Activated T-helper 17 cell treated with anti-CD3 and anti-CD28 coated beads, Interleukin-2, amount 50 U/mL, for 72 hours (primary cell): ENCODE measurements around the gene PDLIM4. TPM values are rescaled to one million over a fixed set of nuclear protein-coding genes. Genes with fewer than 3 reads are reported as not detected.

Experiments
- ATAC-seq: fragments of 150-1000 bp; cut with Tn5 transposase; replicated peaks from 2 replicates; pipeline ENCODE4 v1.10.0; 2021; ENCODE audit warnings: mild to moderate bottlenecking, moderate library complexity
- H3K27ac Mint-ChIP-seq: one replicate; pipeline ENCODE4 v1.8.0; 2022; ENCODE audit warnings: mixed read lengths
- H3K27me3 Mint-ChIP-seq: one replicate; pipeline ENCODE4 v1.8.0; 2022; ENCODE audit warnings: mixed read lengths
- H3K36me3 Mint-ChIP-seq: one replicate; pipeline ENCODE4 v1.8.0; 2022; ENCODE audit warnings: low read depth, mild to moderate bottlenecking, mixed read lengths
- H3K4me1 Mint-ChIP-seq: one replicate; pipeline ENCODE4 v1.8.0; 2022; ENCODE audit warnings: mixed read lengths
- H3K4me3 Mint-ChIP-seq: one replicate; pipeline ENCODE4 v1.8.0; 2022; ENCODE audit warnings: mild to moderate bottlenecking, mixed read lengths
- H3K9me3 Mint-ChIP-seq: one replicate; pipeline ENCODE4 v1.8.0; 2022; ENCODE audit warnings: mixed read lengths
- total RNA-seq, 2 donors: library from RNA; stranded (reverse); gene quantifications; one replicate each; pipeline ENCODE4 v1.2.3, GENCODE V29; 2022

PDLIM4 gene
- total RNA-seq, 2 donors from 2014 or later = not detected

GRCh38 chr5:132272311-132273210, 15.1 kb downstream of the PDLIM4 start:
- Mint-ChIP-seq H3K9me3 (no peaks in the 10 kb centered on the region), H3K4me3 (peak overlapping the region; percentile 27), H3K36me3 (no peaks in the 10 kb centered on the region), H3K27me3 (peaks cover 17% of the 10 kb centered on the region), H3K27ac (no peak overlapping the region), H3K4me1 (peaks cover 4% of the 10 kb centered on the region)
- ATAC-seq = peak; percentile 47

DNA sequence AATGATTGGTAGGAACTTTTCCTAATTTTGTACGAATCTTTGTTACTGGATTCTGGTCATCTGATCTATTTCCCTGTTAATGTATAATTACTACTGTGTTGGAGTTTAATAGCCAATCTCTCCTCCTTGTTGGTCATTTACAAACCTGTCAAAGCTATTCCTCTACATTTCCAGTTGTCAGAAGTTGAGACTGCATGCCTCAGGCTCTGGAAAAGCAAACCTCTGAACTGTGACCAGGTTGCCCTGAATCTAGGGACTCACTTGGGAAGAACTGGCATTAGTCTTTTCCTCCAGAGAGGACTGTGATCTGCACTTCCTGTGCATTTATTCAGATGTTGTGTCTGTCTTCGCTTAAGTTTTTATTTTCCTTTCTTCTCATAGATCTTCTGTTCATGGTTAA, 16.1 kb downstream of the PDLIM4 start:
- no peak for ATAC-seq
- no peaks in the 10 kb centered on the region for H3K36me3 Mint-ChIP-seq
- H3K9me3 Mint-ChIP-seq = no peaks in the 10 kb centered on the region
- peaks cover 17% of the 10 kb centered on the region for H3K27me3 Mint-ChIP-seq
- H3K4me3 Mint-ChIP-seq = no peak overlapping the region
- H3K4me1 Mint-ChIP-seq = peaks cover 4% of the 10 kb centered on the region
- no peak overlapping the region for H3K27ac Mint-ChIP-seq

GRCh38 chr5:132274050-132274792, 16.7 kb downstream of the PDLIM4 start:
- peaks cover 4% of the 10 kb centered on the region for H3K4me1 Mint-ChIP-seq
- H3K27ac Mint-ChIP-seq = no peak overlapping the region

DNA sequence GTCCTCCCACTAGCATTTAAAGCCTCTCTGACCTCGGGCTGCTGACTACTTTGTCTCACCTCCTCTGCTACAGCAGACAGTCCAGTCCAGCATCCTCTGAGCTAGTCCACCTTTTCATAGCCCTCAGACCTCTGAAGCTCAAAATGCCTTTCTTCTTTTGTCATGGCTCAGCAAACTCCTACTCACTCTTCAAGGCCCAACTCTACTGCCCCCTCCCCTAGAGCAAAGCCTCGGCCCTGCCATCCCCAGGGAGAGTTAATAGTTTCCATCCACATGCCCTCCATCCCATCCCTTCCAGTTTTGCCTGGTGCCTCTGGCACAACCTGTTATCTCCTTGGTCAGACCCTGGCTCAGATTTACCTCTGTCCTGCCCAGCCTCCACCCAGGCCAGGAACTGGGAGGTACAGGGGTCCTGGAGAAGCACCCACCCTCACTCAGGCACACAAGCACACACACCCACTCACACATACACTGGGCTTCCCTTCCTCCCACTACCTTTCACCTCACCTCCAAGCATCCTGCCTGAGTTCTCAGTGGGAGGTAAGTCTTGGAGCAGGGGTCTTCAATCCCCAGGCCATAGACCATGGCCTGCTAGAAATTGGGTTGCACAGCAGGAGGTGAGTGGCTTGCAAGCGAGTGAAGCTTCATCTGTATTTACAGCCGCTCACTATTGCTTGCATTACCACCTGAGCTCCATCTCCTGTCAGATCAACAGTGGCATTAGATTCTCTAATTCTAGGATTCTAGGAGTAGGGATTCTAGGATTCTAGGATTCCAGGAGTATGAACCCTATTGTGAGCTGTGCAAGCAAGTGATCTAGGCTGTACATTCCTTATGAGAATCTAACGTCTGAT, 18.1 kb downstream of the PDLIM4 start:
- H3K36me3 Mint-ChIP-seq = no peaks in the 10 kb centered on the region
- no peak overlapping the region for H3K4me3 Mint-ChIP-seq
- peak overlapping the region; percentile 15 for H3K27ac Mint-ChIP-seq
- no peaks in the 10 kb centered on the region for H3K9me3 Mint-ChIP-seq
- H3K27me3 Mint-ChIP-seq = peaks cover 17% of the 10 kb centered on the region
- ATAC-seq = no peak
- peaks cover 4% of the 10 kb centered on the region for H3K4me1 Mint-ChIP-seq

More at GRCh38 chr5:132274050-132274792, 16.7 kb downstream of the PDLIM4 start:
- Mint-ChIP-seq H3K36me3 (no peaks in the 10 kb centered on the region), H3K27me3 (peaks cover 17% of the 10 kb centered on the region), H3K9me3 (no peaks in the 10 kb centered on the region), H3K4me3 (no peak overlapping the region)
- no peak for ATAC-seq

DNA sequence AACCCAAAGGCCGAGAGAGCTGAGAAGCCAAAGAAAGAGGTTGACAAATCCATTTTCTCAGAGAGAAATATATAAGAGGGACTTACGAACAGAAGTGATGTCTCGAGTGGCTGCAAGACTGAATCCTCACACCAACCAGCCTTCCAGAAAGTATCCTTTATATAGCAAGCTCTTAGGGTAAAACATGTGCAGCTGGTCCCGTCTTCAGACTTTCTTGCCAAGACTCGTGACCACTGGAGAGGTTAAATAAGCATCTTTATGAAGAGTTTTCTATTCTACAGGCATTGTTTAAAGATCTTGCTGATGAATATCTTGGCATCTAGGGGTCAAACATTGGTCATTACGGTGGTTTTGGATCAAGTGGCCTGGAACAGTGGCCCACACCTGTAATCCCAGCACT, 19.8 kb downstream of the PDLIM4 start:
- Mint-ChIP-seq H3K36me3 (no peaks in the 10 kb centered on the region), H3K4me3 (no peak overlapping the region), H3K27me3 (peaks cover 17% of the 10 kb centered on the region), H3K9me3 (no peaks in the 10 kb centered on the region), H3K4me1 (peaks cover 3% of the 10 kb centered on the region), H3K27ac (no peak overlapping the region)
- ATAC-seq = no peak

- no peaks in the 10 kb centered on the region for H3K36me3 Mint-ChIP-seq
- H3K27ac Mint-ChIP-seq = no peak overlapping the region
- no peaks in the 10 kb centered on the region for H3K4me1 Mint-ChIP-seq
- H3K9me3 Mint-ChIP-seq = no peaks in the 10 kb centered on the region
- H3K27me3 Mint-ChIP-seq = peaks cover 17% of the 10 kb centered on the region
- no peak overlapping the region for H3K4me3 Mint-ChIP-seq
- ATAC-seq = no peak
Measured at GRCh38 chr5:132277971-132278853, 20.7 kb downstream of the PDLIM4 start.

DNA sequence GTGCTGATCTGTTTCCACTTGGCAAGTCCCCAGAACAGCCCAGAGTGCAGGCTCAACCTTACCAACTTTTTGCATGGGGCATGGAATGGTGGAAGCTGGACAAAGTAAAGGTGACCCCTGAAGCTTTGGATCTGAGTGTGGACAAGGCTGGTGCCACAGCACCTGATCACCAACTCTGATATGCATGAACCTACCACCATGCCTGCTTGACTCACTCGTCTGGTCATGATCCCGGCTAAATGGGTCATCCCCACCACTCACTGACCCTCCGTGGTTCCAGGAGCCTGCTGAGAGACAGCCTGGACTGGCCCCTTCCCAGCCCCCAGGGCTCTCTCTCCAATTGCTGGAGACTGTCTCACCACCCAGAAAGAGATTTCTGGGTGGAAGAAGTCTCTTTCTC, 22.3 kb downstream of the PDLIM4 start:
- Mint-ChIP-seq H3K4me3 (no peak overlapping the region), H3K27ac (no peak overlapping the region), H3K9me3 (no peaks in the 10 kb centered on the region), H3K4me1 (no peaks in the 10 kb centered on the region), H3K36me3 (no peaks in the 10 kb centered on the region), H3K27me3 (peaks cover 5% of the 10 kb centered on the region)
- ATAC-seq = no peak

GRCh38 chr5:132280371-132281240, 23.1 kb downstream of the PDLIM4 start:
- H3K27me3 Mint-ChIP-seq = no peaks in the 10 kb centered on the region
- H3K9me3 Mint-ChIP-seq = no peaks in the 10 kb centered on the region
- ATAC-seq = no peak
- H3K4me3 Mint-ChIP-seq = no peak overlapping the region
- H3K4me1 Mint-ChIP-seq = no peaks in the 10 kb centered on the region
- no peak overlapping the region for H3K27ac Mint-ChIP-seq
- H3K36me3 Mint-ChIP-seq = no peaks in the 10 kb centered on the region

GRCh38 chr5:132281856-132282614, 24.5 kb downstream of the PDLIM4 start:
- no peak overlapping the region for H3K27ac Mint-ChIP-seq
- no peak overlapping the region for H3K4me3 Mint-ChIP-seq
- H3K4me1 Mint-ChIP-seq = no peaks in the 10 kb centered on the region
- no peak for ATAC-seq
- H3K36me3 Mint-ChIP-seq = no peaks in the 10 kb centered on the region
- H3K27me3 Mint-ChIP-seq = no peaks in the 10 kb centered on the region
- no peaks in the 10 kb centered on the region for H3K9me3 Mint-ChIP-seq

DNA sequence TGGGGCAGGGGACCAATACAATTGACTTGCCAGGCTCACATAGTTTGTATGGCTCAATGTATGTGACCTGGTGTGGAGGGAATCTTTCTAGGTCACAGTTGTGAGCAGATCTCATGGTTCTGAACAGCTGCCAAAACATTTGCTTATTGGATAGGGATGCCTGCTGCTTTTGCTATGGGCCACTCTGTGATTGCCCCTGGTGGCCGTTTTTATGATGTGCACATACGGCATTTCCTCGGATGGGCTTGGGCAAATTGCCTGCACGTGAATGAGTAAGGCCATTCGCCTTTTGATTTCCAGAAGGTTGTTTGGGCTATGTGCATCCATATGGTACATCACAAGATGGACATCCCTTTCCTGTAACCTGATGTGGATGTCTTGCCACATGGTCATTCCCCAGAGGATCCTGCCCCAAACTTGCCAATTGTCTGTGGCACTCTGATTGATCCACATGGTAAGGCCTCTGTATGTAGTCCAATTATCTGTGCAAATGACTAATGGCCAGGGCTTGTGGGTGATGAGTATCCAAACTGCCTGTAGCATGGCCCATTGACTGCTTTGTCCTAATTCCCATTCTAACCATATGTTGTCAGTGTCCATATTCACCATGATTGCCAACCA, 26.0 kb downstream of the PDLIM4 start:
- Mint-ChIP-seq H3K4me1 (no peaks in the 10 kb centered on the region), H3K4me3 (no peak overlapping the region), H3K27me3 (no peaks in the 10 kb centered on the region), H3K36me3 (no peaks in the 10 kb centered on the region), H3K9me3 (no peaks in the 10 kb centered on the region), H3K27ac (no peak overlapping the region)
- ATAC-seq = no peak

DNA sequence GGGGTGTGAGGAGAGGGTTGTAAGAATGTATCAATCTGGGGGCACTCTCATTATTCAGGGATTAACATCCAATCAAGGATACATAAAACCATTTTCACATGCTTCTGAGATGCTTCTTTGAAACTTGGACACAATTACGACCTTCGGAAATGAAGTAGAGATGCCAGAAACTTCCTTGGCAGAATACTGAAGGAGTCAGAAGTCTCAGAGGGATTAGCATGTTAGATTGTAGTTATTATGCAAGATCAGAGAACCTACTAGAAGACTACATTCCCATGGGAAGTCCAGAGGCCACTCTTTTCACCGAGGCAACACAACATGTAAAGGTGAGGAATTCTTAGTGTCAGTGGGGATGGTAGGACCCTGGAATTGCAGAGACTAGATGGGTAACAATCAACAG, 31.6 kb downstream of the PDLIM4 start:
- Mint-ChIP-seq H3K9me3 (no peaks in the 10 kb centered on the region), H3K4me3 (no peak overlapping the region), H3K27me3 (peaks cover 3% of the 10 kb centered on the region), H3K36me3 (no peaks in the 10 kb centered on the region), H3K27ac (no peak overlapping the region), H3K4me1 (no peaks in the 10 kb centered on the region)
- no peak for ATAC-seq

GRCh38 chr5:132291026-132291425, 33.5 kb downstream of the PDLIM4 start:
- Mint-ChIP-seq H3K9me3 (no peaks in the 10 kb centered on the region), H3K4me3 (no peak overlapping the region), H3K27me3 (peaks cover 3% of the 10 kb centered on the region), H3K36me3 (no peaks in the 10 kb centered on the region), H3K27ac (no peak overlapping the region), H3K4me1 (peaks cover 8% of the 10 kb centered on the region)
- ATAC-seq = no peak
